ENCODE measurements around the gene CMAS.

The CMAS gene

DNA sequence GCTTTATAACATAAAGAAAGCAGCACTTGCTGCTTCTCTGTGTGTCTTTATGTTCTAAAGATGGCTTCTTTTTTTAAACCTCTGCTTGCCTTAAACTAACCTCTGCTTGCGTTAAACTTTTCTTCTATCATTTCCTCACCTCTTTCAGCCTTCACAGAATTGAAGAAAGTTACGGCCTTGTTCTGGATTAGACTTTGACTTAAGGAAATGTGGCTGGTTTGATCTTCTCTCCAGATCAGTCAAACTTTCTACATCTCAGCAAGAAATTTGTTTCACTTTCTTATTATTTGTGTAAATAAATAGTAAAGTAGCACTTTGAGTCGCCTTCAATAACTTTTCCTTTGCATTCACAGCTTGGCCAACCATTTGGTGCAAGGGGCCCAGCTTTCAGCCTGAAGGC lies 64.2 kb downstream of the CMAS start:
- no peak for DNase-seq (ENCODE audit: low spot score)
